ENCODE data around the gene AMOTL2. TPM values are rescaled to one million over a fixed set of nuclear protein-coding genes. Genes with fewer than 3 reads are reported as not detected.

AMOTL2 gene
- total RNA-seq, 1 experiment from 2014 or later: 96.0 TPM

DNA sequence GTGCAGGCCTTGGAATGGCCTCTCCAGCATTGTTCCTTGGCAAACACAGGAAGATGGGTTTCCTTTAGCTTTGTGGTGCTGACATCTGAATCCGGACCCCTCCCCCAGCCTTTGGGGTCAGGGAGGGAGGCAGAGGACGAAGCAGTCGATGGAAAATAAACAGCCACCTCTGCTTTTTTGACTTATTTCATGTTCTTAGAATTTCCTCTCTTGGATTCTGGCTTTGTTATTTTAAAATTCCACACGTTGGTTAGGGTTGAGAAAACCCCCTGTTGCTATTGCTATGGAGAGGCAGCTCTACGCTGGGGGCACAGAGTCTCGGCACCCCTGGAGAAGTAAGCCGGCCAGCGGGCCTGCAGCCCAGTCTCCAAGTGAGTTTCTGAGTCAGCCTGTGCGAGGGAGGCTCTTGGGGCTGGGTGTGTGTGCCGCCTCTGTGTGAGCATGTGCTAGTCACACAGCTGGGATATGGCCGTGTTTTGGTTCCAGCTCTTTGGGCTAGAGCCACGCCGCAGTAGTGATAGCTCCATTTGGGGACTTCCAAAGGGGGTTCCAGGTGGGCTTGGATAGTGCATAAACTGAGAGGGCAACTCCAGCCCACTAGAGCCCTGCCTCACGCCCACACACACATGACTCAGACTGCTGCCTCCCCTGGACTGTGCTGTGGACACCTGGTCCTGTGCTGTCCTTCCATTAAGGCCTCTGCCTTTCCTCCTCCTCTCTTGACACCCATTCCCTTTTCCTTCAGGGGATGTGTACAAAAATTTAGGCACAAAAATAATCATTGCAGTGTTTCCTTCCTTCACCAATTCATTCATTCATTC, 58.8 kb downstream of the AMOTL2 start:
- TF ChIP-seq EZH2phosphoT487 (IDR thresholded peaks at IDR 0.05; ENCODE audit: borderline replicate concordance, low read length) (no peak), CTCF (conservative IDR thresholded peaks at IDR 0.05; ENCODE audit: low read depth, low read length) (no peak), EZH2 (IDR thresholded peaks at IDR 0.05; ENCODE audit: low read length, unreplicated experiment) (no peak)
- intact Hi-C loops (cut with micrococcal nuclease): no loop called here
- no TSS peak for BruUV-seq (replicated peaks)
- no peaks in the 10 kb centered on the region for H3K36me3 ChIP-seq (ENCODE audit: low read depth, low read length)
- no peak overlapping the region for H3K9ac ChIP-seq (ENCODE audit: low read length)
- ChIA-PET POLR2A (ENCODE audit: unreplicated experiment) (no interaction called here), CTCF (no interaction called here)
- peak; percentile 18 for DNase-seq
- H3K9me3 ChIP-seq (ENCODE audit: low read length): no peaks in the 10 kb centered on the region
- H3K79me2 ChIP-seq (ENCODE audit: low read length): no peaks in the 10 kb centered on the region
- H4K20me1 ChIP-seq (ENCODE audit: low read length): no peaks in the 10 kb centered on the region
- H3K27ac ChIP-seq (ENCODE audit: low read length): no peak overlapping the region
- ATAC-seq: no peak
- H3K4me1 ChIP-seq (ENCODE audit: insufficient read depth, low read length): peaks cover 56% of the 10 kb centered on the region
- no peaks in the 10 kb centered on the region for H3K27me3 ChIP-seq (ENCODE audit: low read length)
- H3K4me3 ChIP-seq (ENCODE audit: low read length): no peak overlapping the region
- no peaks in the 10 kb centered on the region for H3F3A ChIP-seq (ENCODE audit: low read length, unreplicated experiment)
- H3K4me2 ChIP-seq (ENCODE audit: low read length): no peak overlapping the region
- H2AFZ ChIP-seq (ENCODE audit: low read length): no peak overlapping the region
- no peaks in the 10 kb centered on the region for H3K9me2 ChIP-seq (replicated peaks; ENCODE audit: low read length)

DNA sequence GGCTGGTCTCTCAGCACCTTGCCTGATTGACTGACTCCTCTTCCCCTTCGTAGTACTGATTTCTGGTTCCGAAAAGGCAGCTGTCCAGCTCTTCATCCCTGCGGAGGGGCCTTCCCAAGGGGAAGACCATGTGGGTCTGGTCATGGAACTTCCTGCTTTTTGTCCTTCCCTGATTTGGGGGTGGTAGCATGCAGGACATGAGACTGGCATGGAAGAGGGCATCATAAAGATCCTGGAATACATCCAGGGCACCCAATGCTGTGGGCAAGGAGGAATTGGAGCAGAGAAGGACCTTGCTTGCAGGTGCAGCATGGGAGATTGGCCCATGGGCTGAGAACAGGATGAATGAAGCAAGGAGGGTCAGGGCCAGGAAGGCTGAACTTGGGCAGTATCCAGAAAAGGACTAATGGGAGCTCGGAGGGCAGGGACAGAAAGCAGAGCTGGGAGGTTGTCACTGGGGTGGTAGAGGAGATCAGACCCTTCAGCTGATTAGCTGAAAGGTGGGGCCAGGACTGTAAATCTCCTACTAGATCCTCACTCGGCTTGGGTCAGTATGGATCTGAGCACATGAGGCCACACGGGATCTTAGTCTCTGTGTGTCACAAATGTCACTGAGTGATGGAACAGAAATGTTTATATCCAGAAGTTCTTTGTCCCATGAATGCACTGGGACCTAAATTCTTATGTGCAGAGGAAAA, 59.5 kb downstream of the AMOTL2 start:
- no peak overlapping the region for H3K9ac ChIP-seq (ENCODE audit: low read length)
- DNase-seq (no peak), ATAC-seq (no peak)
- no peaks in the 10 kb centered on the region for H3K79me2 ChIP-seq (ENCODE audit: low read length)
- ChIA-PET CTCF (no interaction called here), POLR2A (ENCODE audit: unreplicated experiment) (no interaction called here)
- no peak for TF ChIP-seq CTCF (conservative IDR thresholded peaks at IDR 0.05; ENCODE audit: low read depth, low read length)
- no peak for TF ChIP-seq EZH2 (IDR thresholded peaks at IDR 0.05; ENCODE audit: low read length, unreplicated experiment)
- no peak for TF ChIP-seq EZH2phosphoT487 (IDR thresholded peaks at IDR 0.05; ENCODE audit: borderline replicate concordance, low read length)
- no peaks in the 10 kb centered on the region for H3K9me2 ChIP-seq (replicated peaks; ENCODE audit: low read length)
- H3K36me3 ChIP-seq (ENCODE audit: low read depth, low read length): no peaks in the 10 kb centered on the region
- H3K9me3 ChIP-seq (ENCODE audit: low read length): no peaks in the 10 kb centered on the region
- H3F3A ChIP-seq (ENCODE audit: low read length, unreplicated experiment): no peaks in the 10 kb centered on the region
- H3K4me2 ChIP-seq (ENCODE audit: low read length): no peak overlapping the region
- H3K4me1 ChIP-seq (ENCODE audit: insufficient read depth, low read length): peaks cover 59% of the 10 kb centered on the region
- intact Hi-C loops (cut with micrococcal nuclease): no loop called here
- no peaks in the 10 kb centered on the region for H4K20me1 ChIP-seq (ENCODE audit: low read length)
- H3K27me3 ChIP-seq (ENCODE audit: low read length): no peaks in the 10 kb centered on the region
- H3K4me3 ChIP-seq (ENCODE audit: low read length): no peak overlapping the region
- BruUV-seq (replicated peaks): no TSS peak
- no peak overlapping the region for H3K27ac ChIP-seq (ENCODE audit: low read length)
- H2AFZ ChIP-seq (ENCODE audit: low read length): no peak overlapping the region

Measured in PC-3 (cell line).